Endothelial cell of umbilical vein (primary cell): ENCODE measurements around the gene SLC5A6. TPM values are rescaled to one million over a fixed set of nuclear protein-coding genes. Genes with fewer than 3 reads are reported as not detected.

Experiments
- BruUV-seq: library from RNA; stranded (reverse); fragments of 400-500 nt; replicated peaks from 2 replicates; lab custom pipeline; 2021; lab: Mats Ljungman, UMichigan
- CTCF ChIA-PET: fragments of 300-600, 350-600 bp; sonication (Branson Sonifier 250); formaldehyde crosslinking; loops from one replicate; lab custom pipeline; 2021; ENCODE audit warnings: antibody characterized with exemption, inconsistent platforms; lab: Charles Lee
- POLR2A ChIA-PET: fragments of 300-600, 350-600 bp; sonication (Branson Sonifier 250); formaldehyde crosslinking; loops from one replicate; lab custom pipeline; 2021; ENCODE audit warnings: antibody characterized with exemption, inconsistent platforms; lab: Charles Lee
- DNase-seq: peaks from one replicate; pipeline ENCODE4 v3.0.0-alpha.2; 2011; ENCODE audit warnings: low read depth, low spot score
- FAIRE-seq: peaks from 2 replicates; lab custom pipeline; 2011; peaks lifted over from hg19 to GRCh38; lab: Jason Lieb, UNC
- H2AFZ ChIP-seq: 2 replicates; pipeline ENCODE4 v1.6.0; 2012; ENCODE audit warnings: low read depth, low read length, control low read depth, inconsistent platforms
- H3K27ac ChIP-seq: 2 replicates; pipeline ENCODE4 v1.5.1; 2011; ENCODE audit warnings: low read depth, mild to moderate bottlenecking, control low read depth, low read length, moderate library complexity; ENCODE audit not compliant: insufficient read depth
- H3K27me3 ChIP-seq, 2 experiments: 2 replicates each; pipeline versions ENCODE4 v1.6.0 to v1.6.1; 2011; ENCODE audit warnings: low read length in 2 of 2, mixed read lengths in 1 of 2; ENCODE audit not compliant: control insufficient read depth in 2 of 2, insufficient read depth in 2 of 2
- H3K36me3 ChIP-seq, 2 experiments: 2 replicates in 1 of 2; 3 replicates in 1 of 2; pipeline ENCODE4 v1.5.1; 2011; ENCODE audit warnings: low read length in 2 of 2, mild to moderate bottlenecking in 1 of 2, moderate library complexity in 1 of 2; ENCODE audit not compliant: control insufficient read depth in 2 of 2, insufficient read depth in 2 of 2; ENCODE audit errors: extremely low read depth in 1 of 2
- H3K4me1 ChIP-seq: 3 replicates; pipeline ENCODE4 v1.5.1; 2011; ENCODE audit warnings: mild to moderate bottlenecking, low read length; ENCODE audit not compliant: control insufficient read depth, insufficient read depth; ENCODE audit errors: extremely low read depth
- H3K4me2 ChIP-seq: 2 replicates; pipeline ENCODE4 v1.6.1; 2011; ENCODE audit warnings: low read length, control low read depth, mixed read lengths; ENCODE audit not compliant: insufficient read depth
- H3K4me3 ChIP-seq, 3 experiments: fragments of 200-600 bp in 1 of 3; sonication (generic), shearing (Covaris generic) in 1 of 3; replicated peaks in 1 of 3; 2 replicates each; pipeline ENCODE4 v1.5.1; 2011 to 2016; ENCODE audit warnings: control low read depth in 3 of 3, low read length in 3 of 3, mild to moderate bottlenecking in 2 of 3, inconsistent platforms in 1 of 3, low read depth in 1 of 3, moderate library complexity in 1 of 3; ENCODE audit not compliant: insufficient read depth in 1 of 3
- H3K79me2 ChIP-seq: 2 replicates; pipeline ENCODE4 v1.6.0; 2012; ENCODE audit warnings: low read length, inconsistent platforms; ENCODE audit not compliant: control insufficient read depth, insufficient read depth
- H3K9ac ChIP-seq: replicated peaks from 2 replicates; pipeline ENCODE3; 2011; ENCODE audit warnings: low read length, control low read depth; ENCODE audit not compliant: insufficient read depth; ENCODE audit errors: extremely low read depth
- H3K9me1 ChIP-seq: replicated peaks from 3 replicates; pipeline ENCODE4 v1.6.0; 2011; ENCODE audit warnings: mild to moderate bottlenecking, low read length; ENCODE audit not compliant: control insufficient read depth, insufficient read depth; ENCODE audit errors: extremely low read depth
- H3K9me3 ChIP-seq: replicated peaks from 2 replicates; pipeline ENCODE4 v1.5.1; 2012; ENCODE audit warnings: low read length, inconsistent platforms; ENCODE audit not compliant: control insufficient read depth, insufficient read depth
- H4K20me1 ChIP-seq: replicated peaks from 2 replicates; pipeline ENCODE3; 2011; ENCODE audit warnings: mild to moderate bottlenecking, low read length; ENCODE audit not compliant: control insufficient read depth, insufficient read depth; ENCODE audit errors: extremely low read depth
- CTCF ChIP-seq, 2 donors: IDR thresholded peaks; 1 replicate in 1 of 2; 2 replicates in 1 of 2; pipeline ENCODE4 v1.5.1; 2011; ENCODE audit warnings: low read length in 2 of 2, mild to moderate bottlenecking in 2 of 2, moderate library complexity in 2 of 2, control low read depth in 1 of 2, inconsistent platforms in 1 of 2, low read depth in 1 of 2; ENCODE audit not compliant: insufficient read depth in 1 of 2; ENCODE audit errors: extremely low read depth in 1 of 2
- EZH2 ChIP-seq: IDR thresholded peaks from 2 replicates; pipeline ENCODE4 v1.6.1; 2012; ENCODE audit warnings: borderline replicate concordance, low read depth, mild to moderate bottlenecking, moderate library complexity, low read length, inconsistent platforms; ENCODE audit not compliant: severe bottlenecking
- FOS ChIP-seq: IDR thresholded peaks from 2 replicates; pipeline ENCODE4 v1.6.1; 2011; ENCODE audit warnings: mild to moderate bottlenecking, low read length, moderate library complexity, borderline replicate concordance; ENCODE audit not compliant: insufficient read depth
- GATA2 ChIP-seq: IDR thresholded peaks from 2 replicates; pipeline ENCODE4 v1.7.0; 2011; ENCODE audit warnings: low read depth, mild to moderate bottlenecking, moderate library complexity, mixed read lengths, low read length; ENCODE audit not compliant: insufficient read length, insufficient read depth
- JUN ChIP-seq: IDR thresholded peaks from 2 replicates; pipeline ENCODE4 v1.6.1; 2011; ENCODE audit warnings: borderline replicate concordance, low read depth; ENCODE audit not compliant: insufficient read length, insufficient read depth
- MYC ChIP-seq: IDR thresholded peaks from one replicate; pipeline ENCODE4 v1.6.1; 2011; ENCODE audit warnings: mild to moderate bottlenecking, low read depth, low read length
- POLR2A ChIP-seq: IDR thresholded peaks from 2 replicates; pipeline ENCODE4 v1.6.1; 2012; ENCODE audit warnings: low read depth, mild to moderate bottlenecking, control low read depth, low read length
- dilution Hi-C: fragments of 300-500 bp; cut with MboI; formaldehyde crosslinking; loops from one replicate; pipeline ENCODE4 v1.15.0; 2019; ENCODE audit warnings: low sequenced_read_pairs; ENCODE audit not compliant: extremely low pct_ligation_motif_present
- intact Hi-C: fragments of 100-400 bp; cut with micrococcal nuclease; formaldehyde crosslinking; loops from one replicate; pipeline ENCODE4 v1.10.0; 2022
- polyA plus RNA-seq, 4 experiments: library from polyadenylated mRNA; depleted of rRNA in 3 of 4; stranded (reverse) in 3 of 4; unstranded in 1 of 4; fragments of >200 nt; gene quantifications; 2 replicates each; pipeline versions ENCODE4 v1.2.1 to v1.2.3, GENCODE V29; 2011 to 2012; ENCODE audit warnings: missing spikeins in 1 of 4
- total RNA-seq: library from RNA; stranded (reverse); gene quantifications from 2 replicates; pipeline ENCODE4 v1.2.3, GENCODE V29; 2021

Gene SLC5A6
- total and polyA plus RNA-seq, 2 donors (not counting 3 experiments of a cell fraction or from before 2014, with no cell fraction given) = 52.0 to 92.5 TPM

- Histone ChIP-seq H3K36me3 (peaks cover 28 to 37% of the 10 kb centered on the region in 2 experiments), H2AFZ (no peak overlapping the region), H3K4me2 (no peak overlapping the region), H3K9me1 (no peaks in the 10 kb centered on the region), H3K27ac (no peak overlapping the region), H3K9me3 (no peaks in the 10 kb centered on the region), H3K79me2 (peaks cover 24% of the 10 kb centered on the region), H3K9ac (no peak overlapping the region), H3K4me3 (no peak overlapping the region), H3K4me1 (peaks cover 13% of the 10 kb centered on the region), H4K20me1 (no peaks in the 10 kb centered on the region), H3K27me3 (no peaks in the 10 kb centered on the region)
- POLR2A ChIA-PET = no interaction called here
- FAIRE-seq (no peak), DNase-seq (no peak)
- BruUV-seq = no TSS peak
- intact Hi-C loops (no loop called here), dilution Hi-C loops (no loop called here)
- CTCF ChIA-PET = no interaction called here
- TF ChIP-seq MYC = no peak
- no peak for TF ChIP-seq EZH2
- no peak for TF ChIP-seq FOS
- no peak for TF ChIP-seq POLR2A
- TF ChIP-seq JUN = no peak
- no peak for TF ChIP-seq CTCF (IDR thresholded peaks at IDR 0.05; ENCODE audit: extremely low read depth in 1 of 2, insufficient read depth in 1 of 2, low read depth in 1 of 2, low read length in 2 of 2)
- no peak for TF ChIP-seq GATA2
Measured at GRCh38 chr2:27222407-27222806, 10.3 kb upstream of the SLC5A6 start.
